ENCODE measurements around the gene TMEM259.

TMEM259 gene

GRCh38 chr19:1020868-1021425, at the start of gene TMEM259:
TMEM259 (minus strand) TSS chr19:1021123; CDS start chr19:1020996, 127 bp downstream.
- DNase-seq (ENCODE audit: low spot score): peak; percentile 98

GRCh38 chr19:1070576-1070930, 49.6 kb upstream of the TMEM259 start:
- DNase-seq (ENCODE audit: low spot score): no peak

- peak; percentile 51 for DNase-seq (ENCODE audit: low spot score)
Observed at GRCh38 chr19:1069009-1069779, 48.3 kb upstream of the TMEM259 start.

- peak; percentile 42 for DNase-seq (ENCODE audit: low spot score)
Observed at GRCh38 chr19:1068009-1069001, 47.4 kb upstream of the TMEM259 start.

- DNase-seq (ENCODE audit: low spot score): no peak
Observed at GRCh38 chr19:1067341-1067957, 46.5 kb upstream of the TMEM259 start.

GRCh38 chr19:1066748-1067340, 45.9 kb upstream of the TMEM259 start, which contains the start of gene ARHGAP45:
ARHGAP45 (plus strand) TSS chr19:1067167; CDS start chr19:1067406, 239 bp downstream.
- DNase-seq (ENCODE audit: low spot score): no peak

GRCh38 chr19:1066251-1066747, 45.4 kb upstream of the TMEM259 start:
- no peak for DNase-seq (ENCODE audit: low spot score)

- no peak for DNase-seq (ENCODE audit: low spot score)
Observed at GRCh38 chr19:1065606-1066109, 44.7 kb upstream of the TMEM259 start.

- no peak for DNase-seq (ENCODE audit: low spot score)
Observed at GRCh38 chr19:1064661-1065605, 44.0 kb upstream of the TMEM259 start.

- DNase-seq (ENCODE audit: low spot score): no peak
Observed at GRCh38 chr19:1063909-1064660, 43.2 kb upstream of the TMEM259 start.

GRCh38 chr19:1063030-1063908, 42.3 kb upstream of the TMEM259 start:
- no peak for DNase-seq (ENCODE audit: low spot score)

GRCh38 chr19:1062387-1063029, 41.6 kb upstream of the TMEM259 start:
- no peak for DNase-seq (ENCODE audit: low spot score)

GRCh38 chr19:1061987-1062386, 41.1 kb upstream of the TMEM259 start:
- DNase-seq (ENCODE audit: low spot score): no peak

GRCh38 chr19:1060689-1061088, 39.8 kb upstream of the TMEM259 start:
- DNase-seq (ENCODE audit: low spot score): no peak

GRCh38 chr19:1058112-1058511, 37.2 kb upstream of the TMEM259 start:
- no peak for DNase-seq (ENCODE audit: low spot score)

GRCh38 chr19:1057176-1057855, 36.4 kb upstream of the TMEM259 start:
- no peak for DNase-seq (ENCODE audit: low spot score)

Measured in pons (tissue), 1 donor.